Sigmoid colon (tissue), 7 donors: Measurements from ENCODE around the gene CMKLR1. TPM values are rescaled to one million over a fixed set of nuclear protein-coding genes. Genes with fewer than 3 reads are reported as not detected.

Experiments
- DNase-seq: peaks from one replicate; pipeline ENCODE4 v3.0.0-alpha.2; 2019
- H3K27ac ChIP-seq, 4 donors: fragments of 200-600 bp; sonication (generic); one replicate each; pipeline ENCODE4 v1.5.1; 2016 to 2019; ENCODE audit warnings: mild to moderate bottlenecking in 1 of 4
- H3K27me3 ChIP-seq, 3 donors: fragments of 200-600 bp; sonication (generic); one replicate each; pipeline ENCODE4 v1.5.1; 2019; ENCODE audit warnings: mild to moderate bottlenecking in 1 of 3
- H3K36me3 ChIP-seq, 4 donors: fragments of 200-600 bp; sonication (generic); one replicate each; pipeline ENCODE4 v1.5.1; 2016 to 2019
- H3K4me1 ChIP-seq, 4 donors: fragments of 200-600 bp; sonication (generic); one replicate each; pipeline ENCODE4 v1.5.1; 2017 to 2019
- H3K4me3 ChIP-seq, 4 donors: fragments of 200-600 bp; sonication (generic); one replicate each; pipeline ENCODE4 v1.5.1; 2017 to 2019; ENCODE audit warnings: mild to moderate bottlenecking in 2 of 4, moderate library complexity in 1 of 4
- H3K9me3 ChIP-seq, 4 donors: fragments of 200-600 bp in 3 of 4; sonication (generic) in 3 of 4; one replicate each; pipeline versions ENCODE4 v1.5.1 to v1.6.1; 2013 to 2019
- EP300 ChIP-seq, 4 donors: sonication (generic); formaldehyde crosslinking; IDR thresholded peaks; one replicate each; pipeline ENCODE4 v1.6.1; 2017; ENCODE audit warnings: antibody characterized with exemption in 4 of 4
- POLR2A ChIP-seq, 2 donors: fragments of 450-650 bp; IDR thresholded peaks; one replicate each; pipeline ENCODE4 v1.6.1; 2016; ENCODE audit warnings: antibody characterized with exemption in 2 of 2, mild to moderate bottlenecking in 2 of 2, moderate library complexity in 2 of 2
- POLR2AphosphoS5 ChIP-seq, 4 donors: sonication (generic); formaldehyde crosslinking; IDR thresholded peaks; one replicate each; pipeline ENCODE4 v1.6.1; 2017; ENCODE audit warnings: antibody characterized with exemption in 4 of 4
- WGBS, 2 donors: extraction: QIAGEN DNeasy Blood & Tissue Kit; methylation state at CpG; one replicate each; pipeline ENCODE4 v1.1.7; 2013; 5-methylcytosine and 5-hydroxymethylcytosine counted together
- intact Hi-C: fragments of 100-400 bp; cut with DNase I; formaldehyde crosslinking; loops from one replicate; pipeline ENCODE4 v1.15.1; 2023
- polyA plus RNA-seq, 3 donors: library from polyadenylated mRNA; stranded (reverse); fragments of 200-250 nt; gene quantifications; one replicate each; pipeline ENCODE4 v1.2.3, GENCODE V29; 2013
- total RNA-seq, 4 donors: library from RNA; depleted of rRNA; stranded (reverse); fragments of >200 nt; gene quantifications; one replicate each; pipeline ENCODE4 v1.1.0, GENCODE V29; 2016
- TF ChIP-seq, protein P1 (sequence below), 4 experiments: fragments of 450-650 bp in 3 of 4; fragments of 200-600 bp in 1 of 4; IDR thresholded peaks; one replicate each; pipeline ENCODE4 v1.5.1; 2016 to 2019; ENCODE audit warnings: antibody characterized with exemption in 4 of 4, mild to moderate bottlenecking in 3 of 4, moderate library complexity in 2 of 4
- donor health status: healthy with polysubstance abuse.
- donor health status: Bipolar disorder and iron deficiency.
- donor health status: healthy.

CMKLR1 gene
- total and polyA plus RNA-seq, 7 donors = 3.0 to 14.8 (median 10.0) TPM

DNA sequence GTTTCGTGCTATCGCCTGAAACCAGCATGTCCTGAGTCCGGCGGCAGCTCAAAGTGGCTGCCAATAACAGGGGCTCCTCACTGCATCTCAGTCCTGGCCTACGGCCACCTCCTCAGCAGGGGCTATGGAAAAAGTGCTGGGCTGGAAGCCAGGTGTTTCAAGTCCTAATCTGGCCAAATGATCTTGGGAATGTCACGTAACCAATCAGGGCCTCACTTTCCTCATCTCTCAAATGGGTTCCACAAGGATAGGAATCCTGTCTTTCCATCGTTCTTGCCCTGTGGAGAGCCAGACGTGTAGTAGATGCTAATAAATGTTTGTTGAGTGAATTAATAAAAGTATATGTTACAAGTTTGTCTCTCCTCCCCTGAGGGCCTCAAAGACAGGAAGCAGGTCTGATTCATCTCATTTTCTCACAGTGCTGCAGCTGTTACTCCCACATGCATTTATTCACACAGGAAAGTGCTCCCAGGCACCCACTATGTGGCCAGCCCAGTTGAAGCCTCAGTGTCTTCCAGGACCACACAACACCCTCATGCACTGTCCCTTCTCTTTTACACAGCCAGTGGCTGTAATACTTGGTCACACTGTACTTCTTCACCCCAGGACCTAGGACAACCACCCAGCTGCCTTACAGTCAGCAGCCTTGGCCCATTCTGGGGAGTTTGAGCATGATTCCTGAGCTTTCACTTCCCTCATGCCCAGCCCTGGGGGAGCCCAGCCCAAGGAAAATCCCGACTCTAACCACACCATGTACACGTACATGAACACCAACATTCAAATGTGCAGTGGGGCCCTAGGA lies 5.0 kb downstream of the CMKLR1 start:
- H3K36me3 ChIP-seq = no peaks in the 10 kb centered on the region
- intact Hi-C loops = no loop called here
- H3K4me3 ChIP-seq = no peak overlapping the region
- peaks cover 0 to 13% (median 0%) of the 10 kb centered on the region in 3 donors for H3K27me3 ChIP-seq
- H3K4me1 ChIP-seq = peaks cover 0 to 15% (median under 1%) of the 10 kb centered on the region in 4 donors
- peak; percentile 58 for DNase-seq
- no peak for TF ChIP-seq POLR2A (IDR thresholded peaks at IDR 0.05)
- TF ChIP-seq POLR2AphosphoS5 (IDR thresholded peaks at IDR 0.05) = no peak
- TF ChIP-seq, protein P1, sequence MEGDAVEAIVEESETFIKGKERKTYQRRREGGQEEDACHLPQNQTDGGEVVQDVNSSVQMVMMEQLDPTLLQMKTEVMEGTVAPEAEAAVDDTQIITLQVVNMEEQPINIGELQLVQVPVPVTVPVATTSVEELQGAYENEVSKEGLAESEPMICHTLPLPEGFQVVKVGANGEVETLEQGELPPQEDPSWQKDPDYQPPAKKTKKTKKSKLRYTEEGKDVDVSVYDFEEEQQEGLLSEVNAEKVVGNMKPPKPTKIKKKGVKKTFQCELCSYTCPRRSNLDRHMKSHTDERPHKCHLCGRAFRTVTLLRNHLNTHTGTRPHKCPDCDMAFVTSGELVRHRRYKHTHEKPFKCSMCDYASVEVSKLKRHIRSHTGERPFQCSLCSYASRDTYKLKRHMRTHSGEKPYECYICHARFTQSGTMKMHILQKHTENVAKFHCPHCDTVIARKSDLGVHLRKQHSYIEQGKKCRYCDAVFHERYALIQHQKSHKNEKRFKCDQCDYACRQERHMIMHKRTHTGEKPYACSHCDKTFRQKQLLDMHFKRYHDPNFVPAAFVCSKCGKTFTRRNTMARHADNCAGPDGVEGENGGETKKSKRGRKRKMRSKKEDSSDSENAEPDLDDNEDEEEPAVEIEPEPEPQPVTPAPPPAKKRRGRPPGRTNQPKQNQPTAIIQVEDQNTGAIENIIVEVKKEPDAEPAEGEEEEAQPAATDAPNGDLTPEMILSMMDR (IDR thresholded peaks at IDR 0.05) = no peak
- TF ChIP-seq EP300 (IDR thresholded peaks at IDR 0.05) = no peak
- WGBS, 2 donors = 71 to 78% methylated on average over 10 of the region's 10 CpGs
- peak overlapping the region; percentile 20 to 43 (median 34) for H3K27ac ChIP-seq
- H3K9me3 ChIP-seq = no peaks in the 10 kb centered on the region

DNA sequence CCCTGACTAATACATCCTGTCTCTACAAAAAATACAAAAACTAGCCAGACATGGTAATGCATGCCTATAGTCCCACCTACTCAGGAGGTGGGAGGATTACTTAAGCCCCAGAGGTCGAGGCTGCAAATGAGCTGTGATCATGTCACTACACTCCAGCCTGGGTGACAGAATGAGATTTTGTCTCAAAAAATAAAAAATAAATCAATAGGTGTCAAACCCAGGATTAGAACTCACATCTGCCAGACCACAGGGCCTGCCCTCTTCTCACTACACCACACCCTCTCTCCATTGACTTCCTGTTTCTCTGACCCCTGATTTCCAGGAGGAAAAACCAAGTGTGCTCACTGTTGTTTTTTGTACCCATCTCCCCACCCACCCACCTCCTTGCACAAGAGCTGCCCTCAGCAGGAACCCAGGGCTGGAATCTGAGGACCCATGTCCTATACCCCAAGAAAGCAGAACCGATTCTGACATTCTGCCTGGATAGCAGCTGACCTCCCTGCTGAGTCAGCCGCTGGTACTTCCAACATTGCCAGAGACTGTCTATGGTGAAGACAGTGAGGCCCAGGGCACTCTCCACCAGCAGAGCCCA lies 6.2 kb downstream of the CMKLR1 start:
- TF ChIP-seq POLR2AphosphoS5 (IDR thresholded peaks at IDR 0.05) (peak in 1 of 4 donors; percentile 8), POLR2A (IDR thresholded peaks at IDR 0.05) (no peak)
- H3K27ac ChIP-seq = peak overlapping the region; percentile 20 to 43 (median 34)
- peak; percentile 82 for DNase-seq
- peaks cover 0 to 9% (median 0%) of the 10 kb centered on the region in 3 donors for H3K27me3 ChIP-seq
- intact Hi-C loops = no loop called here
- peaks cover 0 to 9% (median 0%) of the 10 kb centered on the region in 4 donors for H3K4me1 ChIP-seq
- no peaks in the 10 kb centered on the region for H3K9me3 ChIP-seq
- no peak overlapping the region for H3K4me3 ChIP-seq
- no peaks in the 10 kb centered on the region for H3K36me3 ChIP-seq
- 31 to 46% methylated on average over 3 of the region's 3 CpGs for WGBS, 2 donors

DNA sequence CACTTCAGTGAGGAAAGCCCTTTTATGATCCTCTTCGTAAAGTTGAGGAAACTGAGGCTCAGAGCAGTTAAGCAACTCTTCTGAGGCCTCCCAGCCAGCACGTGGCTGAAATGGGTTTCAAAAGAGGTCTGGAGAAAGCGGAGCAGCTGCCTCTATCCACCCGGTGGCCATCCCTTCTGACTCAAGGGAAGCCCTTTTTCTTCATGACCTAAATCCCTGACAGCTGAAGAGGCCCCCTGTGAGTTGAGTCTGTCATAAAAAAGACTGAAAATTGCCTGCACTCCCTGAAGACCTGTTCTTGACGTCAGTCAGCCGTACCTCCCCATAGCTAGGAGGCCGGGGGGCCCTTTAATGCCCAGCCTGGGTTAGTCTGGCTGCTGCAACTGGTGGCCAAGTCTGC lies 10.7 kb downstream of the CMKLR1 start:
- no peaks in the 10 kb centered on the region for H3K4me1 ChIP-seq
- WGBS, 2 donors = 82 to 83% methylated on average over 7 of the region's 7 CpGs
- DNase-seq = no peak

DNA sequence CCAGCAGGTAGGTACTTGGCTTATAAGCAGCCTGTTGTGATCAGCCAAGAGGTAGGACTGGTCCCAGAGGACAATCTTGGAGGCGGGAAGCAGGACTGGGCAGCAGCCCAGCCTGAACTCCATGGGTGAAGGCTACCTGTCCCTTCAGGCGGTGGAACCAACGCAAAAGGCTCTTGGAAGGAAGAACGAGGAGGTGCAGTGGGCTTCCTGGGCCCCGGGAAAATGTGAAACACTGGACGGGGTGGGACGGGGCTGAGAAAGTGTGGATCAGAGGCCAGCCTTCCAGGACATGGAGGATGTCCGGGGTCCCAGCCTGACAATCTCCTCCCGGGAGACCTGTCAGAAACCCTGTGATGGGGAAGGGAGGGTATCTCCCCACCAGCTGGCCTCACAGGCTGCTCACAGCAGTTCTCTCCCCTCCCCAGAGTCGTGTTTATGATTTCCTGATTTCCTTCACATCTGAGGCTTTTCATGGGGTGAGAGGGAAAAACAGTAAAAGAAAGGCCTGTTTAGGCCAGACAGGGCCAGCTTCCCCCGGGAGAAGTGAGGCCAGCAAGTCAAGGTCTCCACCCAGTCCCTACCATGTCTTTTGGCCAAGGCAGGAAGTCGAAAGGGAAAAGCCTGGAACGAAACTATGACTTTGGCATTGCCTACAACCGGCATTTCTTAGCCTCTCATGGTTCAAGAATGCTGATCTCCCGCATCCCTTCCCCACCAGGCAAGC lies 11.3 kb downstream of the CMKLR1 start:
- WGBS, 2 donors = 68 to 73% methylated on average over 15 of the region's 15 CpGs
- intact Hi-C loops = no loop called here
- no peaks in the 10 kb centered on the region for H3K9me3 ChIP-seq
- TF ChIP-seq POLR2A (IDR thresholded peaks at IDR 0.05) (no peak), EP300 (IDR thresholded peaks at IDR 0.05) (no peak)
- no peaks in the 10 kb centered on the region for H3K4me1 ChIP-seq
- no peaks in the 10 kb centered on the region for H3K36me3 ChIP-seq
- H3K4me3 ChIP-seq = no peak overlapping the region
- H3K27ac ChIP-seq = peak overlapping the region in 3 of 4 donors; percentile 14 to 40 (median 31)
- H3K27me3 ChIP-seq = no peaks in the 10 kb centered on the region
- DNase-seq = no peak

More for the DNA sequence above, 10.7 kb downstream of the CMKLR1 start:
- no peak overlapping the region for H3K4me3 ChIP-seq
- H3K27me3 ChIP-seq = no peaks in the 10 kb centered on the region
- no peaks in the 10 kb centered on the region for H3K9me3 ChIP-seq
- H3K27ac ChIP-seq = peak overlapping the region in 2 of 4 donors; percentile 14 to 40
- TF ChIP-seq, protein P1 (IDR thresholded peaks at IDR 0.05) = no peak
- no peak for TF ChIP-seq POLR2A (IDR thresholded peaks at IDR 0.05)
- TF ChIP-seq POLR2AphosphoS5 (IDR thresholded peaks at IDR 0.05) = no peak
- TF ChIP-seq EP300 (IDR thresholded peaks at IDR 0.05) = no peak
- intact Hi-C loops = no loop called here
- no peaks in the 10 kb centered on the region for H3K36me3 ChIP-seq

DNA sequence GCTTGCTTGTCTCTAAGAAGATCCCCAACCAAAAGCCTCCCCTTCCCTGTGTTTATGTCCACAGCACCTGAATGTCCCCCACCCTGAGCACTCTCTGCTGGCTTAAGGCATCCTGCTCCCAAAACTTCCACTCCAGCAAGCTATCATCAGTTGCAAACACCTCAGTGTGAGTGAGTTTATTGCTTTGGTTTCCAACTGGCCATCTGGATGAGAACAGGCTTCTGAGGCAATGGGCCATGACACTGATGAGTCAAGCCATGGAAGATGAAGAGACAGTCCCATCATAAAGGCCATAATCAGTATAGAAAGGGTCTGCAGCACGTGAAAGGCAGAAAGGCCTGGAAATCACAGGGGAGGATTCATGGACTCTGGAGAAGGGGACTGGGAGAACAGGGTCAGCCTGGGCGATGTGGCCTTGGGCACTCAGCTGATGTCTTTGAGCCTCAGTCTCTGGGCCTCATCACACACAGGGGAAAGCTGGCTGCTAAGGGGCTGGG lies 12.8 kb downstream of the CMKLR1 start:
- TF ChIP-seq POLR2AphosphoS5 (IDR thresholded peaks at IDR 0.05) (no peak), EP300 (IDR thresholded peaks at IDR 0.05) (no peak), POLR2A (IDR thresholded peaks at IDR 0.05) (no peak)
- TF ChIP-seq, protein P1 (IDR thresholded peaks at IDR 0.05) = no peak
- no peaks in the 10 kb centered on the region for H3K27me3 ChIP-seq
- H3K4me1 ChIP-seq = no peaks in the 10 kb centered on the region
- no peak overlapping the region for H3K4me3 ChIP-seq
- intact Hi-C loops = no loop called here
- no peak for DNase-seq
- 56 to 67% methylated on average over 2 of the region's 2 CpGs for WGBS, 2 donors
- no peaks in the 10 kb centered on the region for H3K9me3 ChIP-seq
- H3K36me3 ChIP-seq = no peaks in the 10 kb centered on the region
- H3K27ac ChIP-seq = no peak overlapping the region
